ENCODE measurements around the gene DHX16. TPM values are rescaled to one million over a fixed set of nuclear protein-coding genes. Genes with fewer than 3 reads are reported as not detected.
"Not testable (repeated sequence)": the region's sequence is repeated elsewhere in the genome, so short reads cannot be mapped to it uniquely, and the experiment has no call there.

The DHX16 gene
- total and polyA plus RNA-seq, 2 of the 8 experiments (the other 6 are each of a cell fraction or from before 2014, with no cell fraction given), result 27.4 to 44.4 TPM

GRCh38 chr6:30664994-30665767, 7.6 kb downstream of the DHX16 start (continued):
- TF ChIP-seq MAFK (IDR thresholded peaks at IDR 0.05; ENCODE audit: low read depth, low read length) (no peak), RAD21 (IDR thresholded peaks at IDR 0.05 in 1 of 2, conservative IDR thresholded peaks at IDR 0.05 in 1 of 2; ENCODE audit: low read depth in 2 of 2, low read length in 2 of 2) (no peak), EGR1 (IDR thresholded peaks at IDR 0.05; ENCODE audit: borderline replicate concordance, low read depth, low read length) (no peak), CTCF (IDR thresholded peaks at IDR 0.05; ENCODE audit: control extremely low read depth in 1 of 3, insufficient read depth in 1 of 3, low read depth in 1 of 3, low read length in 3 of 3) (no peak), BRCA1 (IDR thresholded peaks at IDR 0.05; ENCODE audit: low read depth, low read length) (no peak), SIN3A (conservative IDR thresholded peaks at IDR 0.05 in 1 of 2, IDR thresholded peaks at IDR 0.05 in 1 of 2; ENCODE audit: low read depth in 1 of 2, low read length in 2 of 2) (no peak), SRF (IDR thresholded peaks at IDR 0.05; ENCODE audit: low read depth, low read length) (no peak)

GRCh38 chr6:30657922-30658321, 14.9 kb downstream of the DHX16 start:
- not testable (repeated sequence) for H3K14ac ChIP-seq (ENCODE audit: insufficient read length); H3K27me3 ChIP-seq (replicated peaks in 1 of 4; ENCODE audit: control insufficient read depth in 3 of 4, extremely low read depth in 1 of 4, insufficient read depth in 3 of 4, low read length in 3 of 4); FAIRE-seq; H2BK5ac ChIP-seq (ENCODE audit: low read depth, low read length); H3K4me3 ChIP-seq (ENCODE audit: extremely low read depth in 1 of 4, insufficient read depth in 2 of 4, low read depth in 3 of 4, low read length in 4 of 4); H3K79me2 ChIP-seq (ENCODE audit: control insufficient read depth in 1 of 2, insufficient read depth in 2 of 2, low read length in 2 of 2); H3K23ac ChIP-seq (ENCODE audit: insufficient read length); H3K9ac ChIP-seq (replicated peaks in 1 of 4; ENCODE audit: extremely low read depth in 1 of 4, low read depth in 3 of 4, low read length in 3 of 4); DNase-seq (ENCODE audit: low read depth in 1 of 2, low spot score in 2 of 2); H3K9me3 ChIP-seq (ENCODE audit: insufficient read depth in 2 of 2, low read depth in 1 of 2, low read length in 1 of 2); H2BK15ac ChIP-seq (ENCODE audit: low read length); H4K91ac ChIP-seq (replicated peaks; ENCODE audit: insufficient read length, low read length); H3K23me2 ChIP-seq (ENCODE audit: low read depth, low read length); H2AFZ ChIP-seq (ENCODE audit: low read length); H3K18ac ChIP-seq (ENCODE audit: extremely low read depth, low read length); H2AK5ac ChIP-seq (ENCODE audit: low read depth, low read length); H3K27ac ChIP-seq (ENCODE audit: low read depth, low read length); H2BK120ac ChIP-seq (replicated peaks; ENCODE audit: low read depth, low read length); H3K4me1 ChIP-seq (replicated peaks in 1 of 4; ENCODE audit: control insufficient read depth in 3 of 4, insufficient read depth in 4 of 4, low read length in 3 of 4); H4K20me1 ChIP-seq (replicated peaks in 1 of 2; ENCODE audit: control insufficient read depth in 1 of 2, insufficient read depth in 2 of 2, low read length in 2 of 2); H3K4ac ChIP-seq (replicated peaks; ENCODE audit: insufficient read length, low read depth, low read length); H3K4me2 ChIP-seq (ENCODE audit: insufficient read depth in 1 of 2, low read depth in 2 of 2, low read length in 2 of 2); H4K5ac ChIP-seq (ENCODE audit: insufficient read length, low read depth, low read length); H2BK20ac ChIP-seq (ENCODE audit: low read length); H3K79me1 ChIP-seq (ENCODE audit: low read depth, low read length); H2BK12ac ChIP-seq (ENCODE audit: low read depth, low read length); H3K56ac ChIP-seq (replicated peaks; ENCODE audit: insufficient read length, low read depth, low read length); H4K8ac ChIP-seq (ENCODE audit: extremely low read depth, insufficient read depth, low read length)
- ChIA-PET CTCF (ENCODE audit: partially characterized antibody) (interaction anchor here (0.7 to 3.3 kb wide), 3 partner anchors 9 to 480 kb away, joined by 3 to 12 read pairs (median 3); partner anchors contain the start of gene DHX16), POLR2A (ENCODE audit: partially characterized antibody) (interaction anchor here (0.6 to 1.9 kb wide), 6 partner anchors 9 to 171 kb away, joined by 3 to 6 read pairs (median 4); no protein-coding TSS in a partner anchor)
- peaks cover 21 to 73% (median 68%) of the 10 kb centered on the region in 4 experiments for H3K36me3 ChIP-seq (ENCODE audit: control insufficient read depth in 2 of 4, insufficient read depth in 4 of 4, low read length in 3 of 4)
- WGBS, 2 experiments (ENCODE audit: extremely low coverage in 1 of 2, insufficient coverage in 1 of 2, insufficient read length in 1 of 2, insufficient replicate concordance in 2 of 2, low coverage in 1 of 2, low lambda C conversion rate in 2 of 2, missing lambda C conversion rate in 1 of 2), result 94% methylated on average over 5 of the region's 5 CpGs; no CpG with 5 or more reads in 1 of the 2 experiments

Data from H1 (cell line).